ENCODE measurements around the gene SCD5. TPM values are rescaled to one million over a fixed set of nuclear protein-coding genes. Genes with fewer than 3 reads are reported as not detected.

The SCD5 gene
- total RNA-seq, 2 donors from 2014 or later = 51.4 TPM

GRCh38 chr4:82754513-82755165, 44.0 kb downstream of the SCD5 start:
- H3K27ac ChIP-seq = peak overlapping the region in 3 of 4 donors; percentile 2 to 61 (median 49)
- WGBS, 2 donors = 63 to 73% methylated on average over 6 of the region's 6 CpGs
- intact Hi-C loops (cut with DNase I) = no loop called here

GRCh38 chr4:82753725-82754410, 44.7 kb downstream of the SCD5 start:
- TF ChIP-seq CTCF (IDR thresholded peaks at IDR 0.05) (no peak), POLR2A (IDR thresholded peaks at IDR 0.05) (no peak)
- Histone ChIP-seq H3K27ac (peak overlapping the region; percentile 49 to 61 (median 54)), H3K9me3 (no peaks in the 10 kb centered on the region), H3K4me1 (peaks cover 29% of the 10 kb centered on the region), H3K36me3 (replicated peaks in 1 of 2; ENCODE audit: insufficient read depth in 1 of 2, low read depth in 2 of 2) (no peaks in the 10 kb centered on the region), H3K4me3 (no peak overlapping the region), H3K27me3 (no peaks in the 10 kb centered on the region)
- peak; percentile 10 for ATAC-seq
- WGBS, 2 donors = 19 to 22% methylated on average over 8 of the region's 8 CpGs
- intact Hi-C loops (cut with DNase I) = no loop called here
- DNase-seq = peak in 2 of 4 donors; percentile 21 to 29

More at GRCh38 chr4:82754513-82755165, 44.0 kb downstream of the SCD5 start:
- TF ChIP-seq POLR2A (IDR thresholded peaks at IDR 0.05) (no peak), CTCF (IDR thresholded peaks at IDR 0.05) (no peak)
- Histone ChIP-seq H3K4me1 (peaks cover 25% of the 10 kb centered on the region), H3K36me3 (replicated peaks in 1 of 2; ENCODE audit: insufficient read depth in 1 of 2, low read depth in 2 of 2) (no peaks in the 10 kb centered on the region), H3K27me3 (no peaks in the 10 kb centered on the region), H3K4me3 (no peak overlapping the region), H3K9me3 (no peaks in the 10 kb centered on the region)
- DNase-seq (no peak), ATAC-seq (no peak)

- TF ChIP-seq CTCF (IDR thresholded peaks at IDR 0.05) = no peak
- no peak for TF ChIP-seq POLR2A (IDR thresholded peaks at IDR 0.05)
- H3K9me3 ChIP-seq = no peaks in the 10 kb centered on the region
- H3K4me3 ChIP-seq = no peak overlapping the region
- ATAC-seq (peak; percentile 92), DNase-seq (peak; percentile 65 to 85 (median 76))
- peak overlapping the region; percentile 49 to 61 (median 54) for H3K27ac ChIP-seq
- no peaks in the 10 kb centered on the region for H3K36me3 ChIP-seq (replicated peaks in 1 of 2; ENCODE audit: insufficient read depth in 1 of 2, low read depth in 2 of 2)
- WGBS, 2 donors = 26 to 31% methylated on average over 4 of the region's 4 CpGs
- peaks cover 35% of the 10 kb centered on the region for H3K4me1 ChIP-seq
- H3K27me3 ChIP-seq = no peaks in the 10 kb centered on the region
- intact Hi-C loops (cut with DNase I) = no loop called here
Observed at GRCh38 chr4:82753238-82753637, 45.4 kb downstream of the SCD5 start.

GRCh38 chr4:82748810-82749470, 49.7 kb downstream of the SCD5 start:
- ATAC-seq (no peak), DNase-seq (no peak)
- Histone ChIP-seq H3K27ac (peak overlapping the region in 3 of 4 donors; percentile 81 to 83 (median 82)), H3K27me3 (no peaks in the 10 kb centered on the region), H3K9me3 (no peaks in the 10 kb centered on the region), H3K4me1 (peaks cover 55% of the 10 kb centered on the region), H3K36me3 (replicated peaks in 1 of 2; ENCODE audit: insufficient read depth in 1 of 2, low read depth in 2 of 2) (no peaks in the 10 kb centered on the region), H3K4me3 (no peak overlapping the region)
- intact Hi-C loops (cut with DNase I) = no loop called here
- WGBS, 2 donors = 82 to 83% methylated on average over 6 of the region's 6 CpGs
- no peak for TF ChIP-seq CTCF (IDR thresholded peaks at IDR 0.05)
- TF ChIP-seq POLR2A (IDR thresholded peaks at IDR 0.05) = no peak
